Activated naive CD4-positive, alpha-beta T cell treated with anti-CD3 and anti-CD28 coated beads for 36 hours (primary cell): Measurements from ENCODE around the gene PLEKHJ1. TPM values are rescaled to one million over a fixed set of nuclear protein-coding genes. Genes with fewer than 3 reads are reported as not detected.

ENCODE experiments used
- CTCF ChIA-PET: fragments of 350-600 bp; sonication (Branson Sonifier 250); formaldehyde crosslinking; loops from one replicate; lab custom pipeline; 2021; ENCODE audit warnings: antibody characterized with exemption; lab: Charles Lee
- DNase-seq: peaks from one replicate; pipeline ENCODE4 v3.0.0-alpha.2; 2020
- H3K27ac Mint-ChIP-seq: one replicate; pipeline ENCODE4 v1.8.0; 2021; ENCODE audit warnings: mild to moderate bottlenecking, mixed read lengths
- H3K27me3 Mint-ChIP-seq: one replicate; pipeline ENCODE4 v1.8.0; 2021; ENCODE audit warnings: low read depth, mixed read lengths
- H3K36me3 Mint-ChIP-seq: one replicate; pipeline ENCODE4 v1.8.0; 2021; ENCODE audit warnings: low read depth, mixed read lengths
- H3K4me1 Mint-ChIP-seq: one replicate; pipeline ENCODE4 v1.8.0; 2021; ENCODE audit warnings: low read depth, mixed read lengths
- H3K4me3 Mint-ChIP-seq: one replicate; pipeline ENCODE4 v1.8.0; 2021; ENCODE audit warnings: mild to moderate bottlenecking, moderate library complexity, mixed read lengths
- H3K9me3 Mint-ChIP-seq: one replicate; pipeline ENCODE4 v1.8.0; 2021; ENCODE audit warnings: mixed read lengths
- intact Hi-C: fragments of 100-400 bp; cut with micrococcal nuclease; formaldehyde crosslinking; loops from one replicate; pipeline ENCODE4 v1.15.1; 2023
- total RNA-seq, 2 experiments: library from RNA; stranded (reverse); gene quantifications; one replicate each; pipeline ENCODE4 v1.2.3, GENCODE V29; 2021

The PLEKHJ1 gene
- total RNA-seq, 2 experiments from 2014 or later: 56.9 to 60.6 TPM

DNA sequence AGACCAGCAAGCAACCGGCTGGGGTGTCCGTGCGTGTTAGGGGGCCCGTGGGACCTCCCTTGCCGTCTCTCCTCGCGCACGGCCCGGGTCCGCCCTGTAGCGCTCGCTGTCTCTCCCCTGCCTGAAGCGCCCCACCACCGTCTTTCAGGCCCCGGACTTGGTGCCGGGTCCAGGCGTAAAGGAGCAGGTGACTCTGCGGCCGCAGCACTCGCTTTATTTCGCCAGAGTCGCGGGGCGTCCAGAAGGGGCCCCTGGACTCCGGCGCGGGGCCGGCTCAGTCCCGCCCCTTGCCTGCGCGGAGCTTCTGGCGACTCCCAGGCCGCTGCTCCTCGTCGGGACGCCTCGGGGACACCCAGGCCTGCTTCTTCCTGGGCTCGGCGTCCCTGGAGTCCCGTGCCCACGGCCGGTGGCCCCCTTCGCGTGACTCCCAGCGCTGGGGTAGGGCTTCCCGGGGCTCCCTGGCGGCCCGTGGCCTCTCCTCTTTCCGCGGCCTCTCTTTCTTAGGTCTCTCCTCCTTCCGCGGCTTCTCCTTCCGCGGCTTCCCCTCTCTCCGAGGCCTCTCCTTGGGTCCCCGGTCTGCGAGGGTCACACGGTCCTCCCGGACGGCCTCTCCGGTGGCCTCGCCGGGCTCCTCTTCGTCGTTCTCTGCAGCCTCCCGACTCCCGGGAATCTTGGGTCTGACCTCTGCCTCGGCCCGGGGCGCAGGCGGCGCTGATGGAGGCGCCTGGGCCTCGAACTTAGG, 16.1 kb upstream of the PLEKHJ1 start:
- CTCF ChIA-PET: interaction anchor here (0.8 to 3.6 kb wide), 3 partner anchors 9 to 37 kb away, joined by 5 to 14 read pairs (median 7); no protein-coding TSS in a partner anchor
- no peak overlapping the region for H3K27ac Mint-ChIP-seq
- DNase-seq: no peak
- H3K9me3 Mint-ChIP-seq: no peaks in the 10 kb centered on the region
- intact Hi-C loops: loop anchor here (2.0 kb wide), 1 partner anchor 21 kb away; no protein-coding TSS in a partner anchor
- H3K36me3 Mint-ChIP-seq: peaks cover 2% of the 10 kb centered on the region
- peak overlapping the region; percentile 43 for H3K4me3 Mint-ChIP-seq
- peaks cover 12% of the 10 kb centered on the region for H3K27me3 Mint-ChIP-seq
- H3K4me1 Mint-ChIP-seq: peaks cover 20% of the 10 kb centered on the region

DNA sequence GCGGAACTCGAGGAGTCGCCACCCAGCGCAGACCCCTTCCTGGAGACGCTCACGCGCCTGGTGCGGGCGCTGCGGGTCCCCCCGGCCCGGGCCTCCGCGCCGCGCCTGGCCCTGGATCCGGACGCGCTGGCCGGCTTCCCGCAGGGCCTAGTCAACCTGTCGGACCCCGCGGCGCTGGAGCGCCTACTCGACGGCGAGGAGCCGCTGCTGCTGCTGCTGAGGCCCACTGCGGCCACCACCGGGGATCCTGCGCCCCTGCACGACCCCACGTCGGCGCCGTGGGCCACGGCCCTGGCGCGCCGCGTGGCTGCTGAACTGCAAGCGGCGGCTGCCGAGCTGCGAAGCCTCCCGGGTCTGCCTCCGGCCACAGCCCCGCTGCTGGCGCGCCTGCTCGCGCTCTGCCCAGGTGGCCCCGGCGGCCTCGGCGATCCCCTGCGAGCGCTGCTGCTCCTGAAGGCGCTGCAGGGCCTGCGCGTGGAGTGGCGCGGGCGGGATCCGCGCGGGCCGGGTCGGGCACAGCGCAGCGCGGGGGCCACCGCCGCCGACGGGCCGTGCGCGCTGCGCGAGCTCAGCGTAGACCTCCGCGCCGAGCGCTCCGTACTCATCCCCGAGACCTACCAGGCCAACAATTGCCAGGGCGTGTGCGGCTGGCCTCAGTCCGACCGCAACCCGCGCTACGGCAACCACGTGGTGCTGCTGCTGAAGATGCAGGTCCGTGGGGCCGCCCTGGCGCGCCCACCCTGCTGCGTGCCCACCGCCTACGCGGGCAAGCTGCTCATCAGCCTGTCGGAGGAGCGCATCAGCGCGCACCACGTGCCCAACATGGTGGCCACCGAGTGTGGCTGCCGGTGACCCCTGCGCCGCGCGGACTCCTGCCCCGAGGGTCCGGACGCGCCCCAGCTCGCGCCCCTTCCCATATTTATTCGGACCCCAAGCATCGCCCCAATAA, 15.3 kb upstream of the PLEKHJ1 start:
- H3K27ac Mint-ChIP-seq: no peak overlapping the region
- intact Hi-C loops: loop anchor here (2.0 kb wide), 1 partner anchor 21 kb away; no protein-coding TSS in a partner anchor
- peak overlapping the region; percentile 29 for H3K4me3 Mint-ChIP-seq
- H3K4me1 Mint-ChIP-seq: peaks cover 16% of the 10 kb centered on the region
- CTCF ChIA-PET: interaction anchor here (0.7 to 3.6 kb wide), 2 partner anchors 12 to 876 kb away, joined by 3 to 14 read pairs; no protein-coding TSS in a partner anchor
- no peaks in the 10 kb centered on the region for H3K9me3 Mint-ChIP-seq
- peaks cover 2% of the 10 kb centered on the region for H3K36me3 Mint-ChIP-seq
- H3K27me3 Mint-ChIP-seq: peaks cover 12% of the 10 kb centered on the region
- DNase-seq: no peak

DNA sequence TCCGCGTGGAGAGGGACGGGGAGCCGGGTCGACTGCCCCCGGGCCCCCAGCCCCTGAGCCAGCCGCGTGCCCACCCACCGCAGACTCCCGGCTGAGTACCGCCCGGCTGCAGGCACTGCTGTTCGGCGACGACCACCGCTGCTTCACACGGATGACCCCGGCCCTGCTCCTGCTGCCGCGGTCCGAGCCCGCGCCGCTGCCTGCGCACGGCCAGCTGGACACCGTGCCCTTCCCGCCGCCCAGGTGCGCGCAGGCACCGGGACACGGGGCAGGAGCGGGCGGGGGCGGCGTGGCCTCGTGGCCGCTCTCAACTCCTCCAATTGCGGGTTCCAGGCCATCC, 14.6 kb upstream of the PLEKHJ1 start:
- Mint-ChIP-seq H3K9me3 (no peaks in the 10 kb centered on the region), H3K4me3 (no peak overlapping the region)

DNA sequence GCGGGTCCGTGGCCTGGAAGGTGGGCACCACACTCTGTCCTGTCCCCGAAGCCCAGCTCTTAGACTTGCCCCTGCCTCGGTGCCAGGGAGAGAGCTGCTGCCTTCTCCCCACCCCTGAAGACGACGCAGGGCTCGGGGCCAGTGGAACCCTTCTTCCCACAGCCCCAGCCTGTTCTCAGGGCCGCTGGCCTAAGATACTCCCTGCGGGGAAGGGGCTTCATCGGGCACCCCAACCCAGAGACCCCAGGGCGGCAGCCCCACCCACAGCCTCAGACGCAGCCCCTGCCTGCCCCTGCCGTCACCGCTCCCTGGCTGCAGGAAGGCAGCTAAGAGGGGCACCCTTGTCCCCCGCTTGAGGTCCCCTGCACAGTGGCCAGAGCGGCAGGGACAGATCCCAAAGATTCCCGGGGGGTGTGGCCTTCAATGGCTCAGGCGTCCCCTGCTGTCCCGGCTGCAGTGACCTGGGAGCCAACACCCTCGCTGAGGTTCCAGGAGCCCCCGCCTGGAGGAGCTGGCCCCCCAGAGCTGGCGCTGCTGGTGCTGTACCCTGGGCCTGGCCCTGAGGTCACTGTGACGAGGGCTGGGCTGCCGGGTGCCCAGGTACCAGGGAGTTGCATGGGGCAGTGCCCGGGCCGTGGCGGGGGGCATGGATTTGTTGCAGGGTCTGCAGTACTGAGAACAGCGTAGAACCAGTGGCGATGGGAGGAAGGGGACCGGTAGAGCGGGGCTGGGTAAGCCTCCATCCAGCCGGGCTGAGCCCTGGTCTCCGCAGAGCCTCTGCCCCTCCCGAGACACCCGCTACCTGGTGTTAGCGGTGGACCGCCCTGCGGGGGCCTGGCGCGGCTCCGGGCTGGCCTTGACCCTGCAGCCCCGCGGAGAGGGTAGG, 14.0 kb upstream of the PLEKHJ1 start:
- H3K4me3 Mint-ChIP-seq: no peak overlapping the region
- H3K27me3 Mint-ChIP-seq: peaks cover 12% of the 10 kb centered on the region
- peaks cover 14% of the 10 kb centered on the region for H3K4me1 Mint-ChIP-seq
- no peak for DNase-seq
- H3K27ac Mint-ChIP-seq: no peak overlapping the region
- CTCF ChIA-PET: no interaction called here
- peaks cover 5% of the 10 kb centered on the region for H3K36me3 Mint-ChIP-seq
- intact Hi-C loops: no loop called here
- no peaks in the 10 kb centered on the region for H3K9me3 Mint-ChIP-seq

More for the DNA sequence above, 14.6 kb upstream of the PLEKHJ1 start:
- H3K4me1 Mint-ChIP-seq: peaks cover 14% of the 10 kb centered on the region
- intact Hi-C loops: no loop called here
- H3K36me3 Mint-ChIP-seq: peaks cover 5% of the 10 kb centered on the region
- peaks cover 12% of the 10 kb centered on the region for H3K27me3 Mint-ChIP-seq
- H3K27ac Mint-ChIP-seq: no peak overlapping the region
- CTCF ChIA-PET: interaction anchor here (3.6 kb wide), 1 partner anchor 11 kb away, joined by 14 read pairs; no protein-coding TSS in a partner anchor
- DNase-seq: no peak

DNA sequence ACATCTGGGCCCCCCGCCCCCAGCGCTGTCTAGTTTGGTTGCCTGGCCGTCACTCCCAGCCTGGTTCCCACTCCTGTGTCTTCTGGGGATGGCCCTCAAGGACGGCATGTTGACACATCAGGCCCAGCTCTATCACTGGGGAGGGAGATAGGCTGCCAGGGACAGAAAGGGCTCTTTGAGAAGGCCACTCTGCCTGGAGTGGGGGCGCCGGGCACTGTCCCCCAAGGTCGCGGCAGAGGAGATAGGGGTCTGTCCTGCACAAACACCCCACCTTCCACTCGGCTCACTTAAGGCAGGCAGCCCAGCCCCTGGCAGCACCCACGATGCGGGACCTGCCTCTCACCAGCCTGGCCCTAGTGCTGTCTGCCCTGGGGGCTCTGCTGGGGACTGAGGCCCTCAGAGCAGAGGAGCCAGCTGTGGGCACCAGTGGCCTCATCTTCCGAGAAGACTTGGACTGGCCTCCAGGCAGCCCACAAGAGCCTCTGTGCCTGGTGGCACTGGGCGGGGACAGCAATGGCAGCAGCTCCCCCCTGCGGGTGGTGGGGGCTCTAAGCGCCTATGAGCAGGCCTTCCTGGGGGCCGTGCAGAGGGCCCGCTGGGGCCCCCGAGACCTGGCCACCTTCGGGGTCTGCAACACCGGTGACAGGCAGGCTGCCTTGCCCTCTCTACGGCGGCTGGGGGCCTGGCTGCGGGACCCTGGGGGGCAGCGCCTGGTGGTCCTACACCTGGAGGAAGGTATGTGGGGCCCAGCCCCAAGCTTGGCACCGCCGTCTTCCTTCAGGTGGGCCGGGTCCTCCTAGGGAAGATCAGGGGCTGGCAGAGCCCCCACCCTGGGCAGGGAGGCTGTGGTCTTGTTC, 13.1 kb upstream of the PLEKHJ1 start, which contains the start of gene AMH:
Gene AMH, plus strand, starts transcription at position 314 of the 857 bp plus-strand sequence. Its CDS starts 10 bp downstream, at position 324.
- H3K4me3 Mint-ChIP-seq: no peak within 1 kb of the TSS
- CTCF ChIA-PET: no interaction called here

DNA sequence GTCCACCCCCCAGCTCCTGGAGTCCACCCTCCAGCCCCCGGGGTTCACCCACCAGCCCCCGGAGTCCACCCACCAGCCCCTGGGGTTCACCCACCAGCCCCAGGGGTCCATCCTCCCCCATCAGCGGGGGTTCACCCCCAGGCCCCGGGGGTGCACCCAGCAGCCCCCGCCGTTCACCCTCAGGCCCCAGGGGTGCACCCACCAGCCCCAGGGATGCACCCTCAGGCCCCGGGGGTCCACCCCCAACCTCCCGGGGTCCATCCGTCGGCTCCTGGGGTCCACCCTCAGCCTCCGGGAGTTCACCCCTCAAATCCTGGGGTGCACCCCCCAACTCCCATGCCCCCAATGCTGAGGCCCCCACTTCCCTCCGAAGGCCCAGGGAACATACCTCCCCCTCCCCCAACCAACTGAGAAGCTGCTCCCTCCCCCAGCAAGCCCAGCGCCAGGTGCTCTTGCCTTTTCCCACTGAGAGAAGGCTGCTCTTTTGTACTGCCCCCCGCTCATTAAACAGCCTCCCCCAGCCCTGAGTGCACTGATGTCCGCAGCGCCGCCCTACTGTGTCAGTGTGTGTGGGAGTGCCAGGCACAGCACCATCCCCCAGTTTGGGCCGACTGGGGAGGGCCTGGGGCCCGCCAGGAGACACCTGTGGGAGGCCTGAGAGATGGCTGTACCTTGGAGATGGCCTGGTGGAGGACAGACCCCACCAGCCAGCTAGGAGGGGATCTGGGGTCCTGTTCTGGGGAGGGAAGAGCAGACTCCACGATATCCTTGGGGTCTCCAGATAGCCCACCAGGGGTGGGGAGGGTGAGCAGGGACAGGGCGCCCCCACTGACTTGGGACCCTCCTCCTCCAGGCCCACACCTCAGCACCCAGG, 12.2 kb upstream of the PLEKHJ1 start:
- CTCF ChIA-PET: no interaction called here
- Mint-ChIP-seq H3K4me3 (no peak overlapping the region), H3K27ac (no peak overlapping the region), H3K36me3 (peaks cover 11% of the 10 kb centered on the region), H3K27me3 (peaks cover 8% of the 10 kb centered on the region), H3K4me1 (peaks cover 10% of the 10 kb centered on the region), H3K9me3 (no peaks in the 10 kb centered on the region)
- intact Hi-C loops: no loop called here
- DNase-seq: no peak

More for the DNA sequence above, 13.1 kb upstream of the PLEKHJ1 start, which contains the start of gene AMH:
- peaks cover 14% of the 10 kb centered on the region for H3K4me1 Mint-ChIP-seq
- H3K9me3 Mint-ChIP-seq: no peaks in the 10 kb centered on the region
- no peak for DNase-seq
- intact Hi-C loops: no loop called here
- H3K27ac Mint-ChIP-seq: no peak within 1 kb of the TSS
- peaks cover 12% of the 10 kb centered on the region for H3K27me3 Mint-ChIP-seq
- peaks cover 11% of the 10 kb centered on the region for H3K36me3 Mint-ChIP-seq

DNA sequence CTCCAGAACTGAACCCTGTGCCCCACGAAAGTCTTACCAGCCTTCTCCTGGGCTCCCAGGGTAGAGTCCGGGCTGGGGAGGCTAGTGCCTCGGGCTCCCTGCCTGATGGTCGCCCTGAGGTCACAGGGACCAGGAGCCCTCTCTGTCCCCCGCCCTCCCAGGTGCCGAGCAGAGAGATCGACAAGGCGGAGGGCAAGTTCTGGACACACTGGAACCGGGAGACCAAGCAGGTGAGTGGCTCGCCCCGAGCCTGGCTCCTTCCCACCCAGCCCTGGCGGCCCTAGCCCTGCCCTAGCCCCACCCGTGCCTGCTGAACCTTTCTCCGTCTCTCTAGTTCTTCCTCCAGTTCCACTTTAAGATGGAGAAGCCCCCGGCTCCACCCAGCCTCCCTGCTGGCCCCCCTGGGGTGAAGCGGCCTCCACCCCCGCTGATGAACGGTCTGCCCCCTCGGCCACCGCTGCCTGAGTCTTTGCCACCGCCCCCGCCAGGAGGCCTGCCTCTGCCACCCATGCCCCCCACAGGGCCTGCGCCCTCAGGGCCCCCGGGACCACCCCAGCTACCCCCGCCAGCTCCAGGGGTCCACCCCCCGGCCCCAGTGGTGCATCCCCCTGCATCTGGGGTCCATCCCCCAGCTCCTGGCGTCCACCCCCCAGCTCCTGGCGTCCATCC, 11.4 kb upstream of the PLEKHJ1 start:
- intact Hi-C loops: no loop called here
- Mint-ChIP-seq H3K9me3 (no peaks in the 10 kb centered on the region), H3K27me3 (peaks cover 6% of the 10 kb centered on the region), H3K4me1 (peaks cover 11% of the 10 kb centered on the region), H3K36me3 (peaks cover 13% of the 10 kb centered on the region), H3K4me3 (no peak overlapping the region), H3K27ac (no peak overlapping the region)
- no peak for DNase-seq
- CTCF ChIA-PET: no interaction called here

DNA sequence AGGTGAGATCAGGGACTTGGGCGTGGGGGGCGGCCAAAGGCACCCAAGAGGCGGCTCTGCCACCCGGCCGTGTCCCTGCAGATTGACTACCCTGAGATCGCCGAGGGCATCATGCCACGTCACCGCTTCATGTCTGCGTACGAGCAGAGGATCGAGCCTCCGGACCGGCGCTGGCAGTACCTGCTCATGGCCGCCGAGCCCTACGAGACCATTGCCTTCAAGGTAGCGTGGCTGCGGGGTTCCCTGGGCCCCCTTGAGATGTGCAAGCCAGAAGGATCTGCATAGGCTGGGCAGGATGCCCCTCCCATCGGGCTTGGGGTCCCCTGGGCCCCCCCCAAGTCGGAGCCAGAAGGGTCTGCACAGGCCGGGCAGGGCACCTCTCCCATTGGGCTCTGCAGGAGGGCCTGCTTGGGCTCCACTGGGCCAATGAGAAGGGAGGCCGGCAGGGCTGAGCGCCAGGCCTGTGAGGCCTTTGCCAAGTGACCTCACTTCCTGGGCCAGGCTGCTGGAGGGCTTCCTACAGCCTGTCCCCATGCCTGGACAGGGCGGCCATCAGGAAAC, 10.8 kb upstream of the PLEKHJ1 start:
- Mint-ChIP-seq H3K4me3 (no peak overlapping the region), H3K9me3 (no peaks in the 10 kb centered on the region), H3K27me3 (peaks cover 1% of the 10 kb centered on the region), H3K4me1 (peaks cover 12% of the 10 kb centered on the region), H3K27ac (no peak overlapping the region), H3K36me3 (peaks cover 18% of the 10 kb centered on the region)
- CTCF ChIA-PET: no interaction called here
- DNase-seq: no peak
- intact Hi-C loops: no loop called here

DNA sequence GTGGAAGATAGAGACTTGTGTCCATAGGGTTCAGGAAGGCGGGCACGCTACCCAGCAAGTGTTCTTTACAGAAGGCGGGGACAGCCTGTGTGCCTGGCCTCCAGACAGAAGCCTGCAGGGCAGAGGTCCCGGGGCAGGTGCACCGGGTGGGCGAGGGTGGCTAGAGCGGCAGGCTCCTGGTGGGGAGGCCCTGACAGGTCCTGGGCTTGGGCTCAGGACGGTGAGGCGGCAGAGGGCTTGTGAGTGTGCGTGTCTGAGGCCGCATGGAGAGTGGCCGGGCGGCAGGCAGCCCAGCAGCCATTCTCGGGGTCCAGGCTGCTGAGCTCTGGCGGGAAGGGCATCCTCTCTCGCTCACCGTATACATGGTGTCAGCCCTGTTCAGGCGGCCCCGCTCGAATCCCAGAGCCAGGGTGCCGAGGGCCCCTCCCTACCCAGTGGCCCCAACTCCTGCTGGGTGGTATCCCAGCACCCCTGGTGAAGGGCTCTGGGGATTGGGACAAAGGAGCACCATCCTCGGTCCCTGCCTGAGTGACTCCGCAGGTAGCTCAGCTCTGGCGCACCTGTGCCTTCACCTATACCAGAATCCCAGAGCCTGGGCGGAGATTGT, 10.0 kb upstream of the PLEKHJ1 start:
- CTCF ChIA-PET: no interaction called here
- no peak overlapping the region for H3K27ac Mint-ChIP-seq
- peaks cover 24% of the 10 kb centered on the region for H3K36me3 Mint-ChIP-seq
- H3K9me3 Mint-ChIP-seq: no peaks in the 10 kb centered on the region
- peaks cover 16% of the 10 kb centered on the region for H3K4me1 Mint-ChIP-seq
- DNase-seq: no peak
- H3K4me3 Mint-ChIP-seq: no peak overlapping the region
- no peaks in the 10 kb centered on the region for H3K27me3 Mint-ChIP-seq
- intact Hi-C loops: no loop called here
